Loucy (cell line): ENCODE results near the gene FBXL15.
"Not testable (repeated sequence)": the region's sequence is repeated elsewhere in the genome, so short reads cannot be mapped to it uniquely, and the experiment has no call there.

Source experiments
- EZH2phosphoT487 ChIP-seq: fragments of 200-600 bp; IDR thresholded peaks from 2 replicates; pipeline ENCODE4 v1.6.1; 2018; ENCODE audit warnings: antibody characterized with exemption, mild to moderate bottlenecking, moderate library complexity, borderline replicate concordance
- TF ChIP-seq, protein P1 (sequence below): fragments of 200-600 bp; sonication (generic); conservative IDR thresholded peaks from 2 replicates; pipeline ENCODE4 v1.5.1; 2014; ENCODE audit warnings: mild to moderate bottlenecking, antibody characterized with exemption, low read length

DNA sequence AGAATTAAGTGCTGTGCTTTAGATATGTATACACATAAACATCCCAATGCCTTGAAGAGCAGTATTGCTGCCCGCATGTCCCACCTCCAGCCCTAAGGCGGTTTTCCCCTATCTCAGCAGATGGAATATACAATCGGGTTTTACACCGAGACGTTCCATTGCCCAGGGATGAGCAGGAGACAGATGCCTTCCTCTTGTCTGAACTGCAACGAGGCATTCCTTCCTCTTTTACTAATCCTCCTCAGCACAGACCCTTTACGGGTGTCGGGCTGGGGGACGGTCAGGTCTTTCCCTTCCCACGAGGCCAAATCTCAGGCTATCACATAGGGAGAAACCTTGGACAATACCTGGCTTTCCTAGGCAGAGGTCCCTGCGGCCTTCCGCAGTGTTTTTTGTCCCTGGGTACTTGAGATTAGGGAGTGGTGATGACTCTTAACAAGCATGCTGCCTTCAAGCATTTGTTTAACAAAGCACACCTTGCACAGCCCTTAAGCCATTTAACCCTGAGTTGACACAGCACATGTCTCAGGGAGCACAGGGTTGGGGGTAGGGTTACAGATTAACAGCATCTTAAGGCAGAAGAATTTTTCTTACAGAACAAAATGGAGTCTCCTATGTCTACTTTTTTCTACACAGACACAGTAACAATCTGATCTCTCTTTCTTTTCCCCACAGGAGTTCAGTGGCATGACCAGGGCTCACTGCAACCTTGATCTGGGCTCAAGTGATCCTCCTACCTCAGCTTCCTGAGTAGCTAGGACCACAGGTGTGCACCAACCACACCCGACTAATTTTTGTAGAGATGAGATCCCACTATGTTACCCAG, 34.2 kb downstream of the FBXL15 start:
- TF ChIP-seq EZH2phosphoT487: not testable (repeated sequence)
- TF ChIP-seq, protein P1, sequence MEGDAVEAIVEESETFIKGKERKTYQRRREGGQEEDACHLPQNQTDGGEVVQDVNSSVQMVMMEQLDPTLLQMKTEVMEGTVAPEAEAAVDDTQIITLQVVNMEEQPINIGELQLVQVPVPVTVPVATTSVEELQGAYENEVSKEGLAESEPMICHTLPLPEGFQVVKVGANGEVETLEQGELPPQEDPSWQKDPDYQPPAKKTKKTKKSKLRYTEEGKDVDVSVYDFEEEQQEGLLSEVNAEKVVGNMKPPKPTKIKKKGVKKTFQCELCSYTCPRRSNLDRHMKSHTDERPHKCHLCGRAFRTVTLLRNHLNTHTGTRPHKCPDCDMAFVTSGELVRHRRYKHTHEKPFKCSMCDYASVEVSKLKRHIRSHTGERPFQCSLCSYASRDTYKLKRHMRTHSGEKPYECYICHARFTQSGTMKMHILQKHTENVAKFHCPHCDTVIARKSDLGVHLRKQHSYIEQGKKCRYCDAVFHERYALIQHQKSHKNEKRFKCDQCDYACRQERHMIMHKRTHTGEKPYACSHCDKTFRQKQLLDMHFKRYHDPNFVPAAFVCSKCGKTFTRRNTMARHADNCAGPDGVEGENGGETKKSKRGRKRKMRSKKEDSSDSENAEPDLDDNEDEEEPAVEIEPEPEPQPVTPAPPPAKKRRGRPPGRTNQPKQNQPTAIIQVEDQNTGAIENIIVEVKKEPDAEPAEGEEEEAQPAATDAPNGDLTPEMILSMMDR: not testable (repeated sequence)
